Cerebellar nuclear complex (tissue), 1 donor: ENCODE results near the gene PARD3B.

ENCODE experiments used
- DNase-seq, 2 experiments: peaks; one replicate each; lab custom pipeline; 2025; lab: John Stamatoyannopoulos, UW

PARD3B gene

DNA sequence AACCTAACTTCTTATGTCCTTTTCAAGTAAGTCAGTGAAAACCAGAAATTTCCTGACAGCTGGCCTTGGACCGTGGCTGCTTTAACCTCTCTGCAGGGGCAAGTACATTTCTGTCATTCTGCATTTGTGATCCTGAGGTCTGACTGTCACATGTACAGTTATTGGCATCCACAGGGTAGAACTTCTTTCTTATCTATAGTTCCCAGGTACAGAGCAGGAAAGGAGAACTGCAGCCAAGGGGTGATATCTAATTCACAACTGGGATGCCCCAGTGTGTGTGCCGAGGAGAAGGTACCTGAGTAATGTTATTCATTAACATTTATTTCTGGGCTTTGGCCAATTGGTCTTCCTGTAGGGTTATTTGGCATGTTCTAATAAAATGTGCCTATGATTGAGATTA is 468.9 kb downstream of the PARD3B start:
- no peak for DNase-seq

DNA sequence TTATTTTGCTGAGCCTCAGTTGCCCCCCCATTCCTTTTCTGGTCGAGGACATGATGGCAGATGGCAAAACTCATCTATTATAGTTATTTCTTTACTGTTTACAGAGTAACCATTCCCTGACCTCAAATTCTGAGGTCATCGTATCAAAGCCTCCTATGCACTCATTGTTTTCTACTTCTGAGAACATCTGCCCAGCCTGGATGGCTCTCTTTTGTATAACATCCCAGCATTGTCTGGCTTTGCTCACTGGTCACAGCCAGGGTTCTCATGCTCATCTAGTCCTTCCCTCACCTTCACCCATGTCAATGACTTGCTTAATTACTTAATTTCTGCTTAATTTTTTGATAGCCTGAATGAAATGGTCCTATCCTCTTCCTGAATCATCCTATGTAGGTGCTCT is 472.1 kb downstream of the PARD3B start:
- no peak for DNase-seq

DNA sequence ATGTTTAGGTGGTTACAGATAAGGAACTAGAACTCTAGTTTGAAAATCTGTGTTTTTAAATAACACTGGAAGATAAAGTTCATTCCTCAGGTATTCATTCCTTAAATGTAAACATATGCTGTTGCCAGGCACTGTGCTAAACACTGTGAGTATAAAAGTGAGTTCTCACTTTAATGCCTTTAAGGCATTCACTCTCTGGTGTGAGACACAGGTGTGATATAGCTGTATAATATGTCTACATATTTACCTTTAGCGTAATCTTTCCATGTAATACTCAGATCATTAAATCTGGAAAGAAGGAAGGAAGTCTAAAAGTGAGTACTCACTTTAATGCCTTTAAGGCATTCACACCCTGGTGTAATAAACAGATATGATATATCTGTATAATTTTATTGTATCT is 472.6 kb downstream of the PARD3B start:
- DNase-seq, result no peak

DNA sequence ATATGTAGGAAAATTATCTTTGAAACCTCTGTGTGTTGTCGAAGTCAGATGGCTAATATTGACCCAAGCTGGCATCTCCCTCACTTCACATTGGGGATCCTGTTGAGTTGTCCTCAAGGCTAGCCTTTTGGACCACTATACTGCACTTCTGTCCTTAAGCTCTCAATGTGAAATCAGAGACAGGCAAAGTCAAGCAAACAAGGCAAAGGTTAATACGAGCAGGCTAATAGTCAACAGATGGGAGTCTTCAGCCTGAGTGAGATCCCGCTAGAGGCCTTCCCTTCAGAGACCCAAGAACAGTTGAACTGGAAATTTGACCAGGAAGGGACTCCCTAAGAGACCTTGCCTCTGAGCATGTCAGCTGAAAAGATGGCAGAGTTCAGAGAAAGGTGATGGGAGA is 475.4 kb downstream of the PARD3B start:
- DNase-seq, result no peak

DNA sequence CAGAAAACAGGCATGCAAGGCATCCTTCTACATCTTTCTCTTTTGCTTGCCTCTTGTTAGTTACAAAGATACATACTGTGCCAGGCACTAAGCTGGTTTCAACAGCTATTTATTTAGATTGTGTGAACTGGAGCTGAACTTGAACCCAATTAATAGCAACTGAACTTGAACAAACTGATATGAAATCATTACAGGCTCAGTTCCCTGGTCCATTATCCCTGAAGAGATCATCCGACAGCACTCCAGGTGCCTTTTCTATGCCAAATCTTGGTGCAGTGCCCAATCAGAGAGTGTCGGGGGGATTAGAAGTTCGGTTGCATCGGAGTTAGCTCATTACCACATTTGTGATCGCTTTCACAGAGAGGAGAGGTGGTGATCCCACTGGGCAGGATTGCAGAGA is 477.6 kb downstream of the PARD3B start:
- DNase-seq, result no peak

DNA sequence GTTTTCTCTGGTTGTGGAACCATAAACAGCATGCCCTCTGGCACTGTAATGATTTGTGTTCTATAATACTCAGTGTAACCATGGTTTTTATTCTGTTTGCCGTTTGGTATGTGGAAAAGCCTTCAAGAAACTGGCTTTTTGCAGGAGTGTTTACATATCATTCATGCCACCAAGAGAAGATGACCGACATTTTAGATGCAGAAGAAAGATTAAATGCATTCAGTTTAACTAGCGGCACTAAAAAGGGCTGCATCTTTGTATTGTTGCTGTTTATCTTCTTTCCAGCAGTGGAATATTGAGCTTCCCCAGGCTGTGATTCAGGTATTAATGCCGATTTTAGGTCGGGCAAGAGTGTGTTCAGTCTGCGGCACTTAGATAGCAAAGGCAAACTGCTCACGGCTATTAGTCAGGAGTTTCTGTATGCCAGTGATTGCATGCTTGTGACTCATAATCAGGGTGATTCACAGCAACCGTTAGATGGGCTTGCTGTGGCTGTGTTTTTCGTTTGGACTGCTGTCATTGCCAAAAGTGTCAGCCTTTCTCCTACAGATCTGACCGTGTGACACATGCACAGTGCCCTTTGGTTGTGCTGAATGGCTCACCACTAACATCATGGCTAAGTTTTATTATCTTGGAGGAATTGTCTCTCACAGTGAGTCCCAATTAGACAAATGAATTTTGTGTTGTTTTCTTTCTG is 479.7 kb downstream of the PARD3B start:
- DNase-seq, result no peak

DNA sequence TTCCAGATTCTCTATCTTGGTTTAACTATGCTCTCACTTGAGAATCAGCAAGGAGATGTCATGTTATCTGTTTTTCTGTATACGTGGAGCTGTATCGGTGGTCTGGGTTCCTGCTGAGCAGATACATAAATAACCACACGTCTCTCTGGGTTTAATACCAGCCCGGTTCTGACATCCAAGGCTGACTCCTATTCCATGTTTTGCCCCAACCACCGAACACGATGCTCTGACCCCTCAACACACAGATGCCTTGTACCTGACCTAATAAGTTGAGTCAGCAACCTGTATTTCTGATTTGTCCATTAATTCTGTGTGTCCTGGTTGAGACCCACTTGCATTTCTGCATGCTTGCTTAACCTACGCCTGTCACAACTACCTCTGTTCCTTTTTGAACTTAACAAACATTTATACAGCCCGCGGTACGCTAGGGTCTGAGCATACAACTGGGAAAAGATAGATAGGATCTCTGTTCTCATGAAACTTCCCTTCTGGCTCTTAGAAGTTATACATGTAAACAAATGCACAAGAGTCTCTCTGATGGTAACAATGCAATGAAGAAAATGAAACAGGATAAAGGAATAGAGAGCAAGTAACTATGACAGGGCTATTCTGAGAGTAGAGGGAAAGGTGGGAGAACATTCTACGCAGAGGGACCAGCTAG is 480.4 kb downstream of the PARD3B start:
- DNase-seq, result no peak

DNA sequence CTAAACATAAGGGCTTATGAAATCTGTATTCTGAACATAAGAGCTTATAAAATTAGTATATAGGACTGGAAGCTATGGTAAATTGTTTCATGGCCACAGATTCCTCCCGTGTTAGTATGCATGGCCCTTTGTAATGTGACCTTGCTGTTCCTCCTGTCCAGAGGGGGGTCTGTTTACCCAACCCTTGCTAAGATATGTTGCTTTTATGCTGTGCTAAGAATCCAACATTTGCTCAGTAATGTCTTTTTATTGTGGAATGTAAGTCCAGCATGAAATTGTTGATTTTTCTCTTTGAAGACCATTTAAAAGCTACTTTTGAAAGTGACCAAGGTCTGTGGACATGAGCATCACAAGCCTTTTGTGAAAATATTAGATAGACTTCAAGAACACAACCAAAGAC is 485.4 kb downstream of the PARD3B start:
- no peak for DNase-seq

DNA sequence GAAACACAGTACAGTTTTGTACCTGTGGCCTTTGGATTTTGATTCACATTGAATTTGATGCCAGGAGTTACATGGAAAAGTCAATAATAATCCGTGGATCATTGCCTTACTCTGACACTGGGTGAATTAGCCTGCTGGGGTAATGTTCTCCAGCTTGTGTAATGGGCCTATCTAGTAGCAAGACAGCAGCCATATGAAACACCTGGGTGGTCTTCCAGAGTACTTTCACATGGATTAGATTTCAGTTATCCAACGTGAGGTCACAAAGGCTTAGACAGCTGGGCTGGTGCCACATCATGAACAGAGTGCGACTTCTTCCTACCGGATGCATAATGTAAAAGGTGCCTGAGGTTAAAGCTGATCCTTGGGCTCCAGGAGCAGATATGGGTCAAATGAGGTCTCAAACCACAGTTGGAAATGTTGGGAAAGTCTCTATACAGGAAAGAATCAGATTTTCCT is 486.8 kb downstream of the PARD3B start:
- DNase-seq, result no peak

DNA sequence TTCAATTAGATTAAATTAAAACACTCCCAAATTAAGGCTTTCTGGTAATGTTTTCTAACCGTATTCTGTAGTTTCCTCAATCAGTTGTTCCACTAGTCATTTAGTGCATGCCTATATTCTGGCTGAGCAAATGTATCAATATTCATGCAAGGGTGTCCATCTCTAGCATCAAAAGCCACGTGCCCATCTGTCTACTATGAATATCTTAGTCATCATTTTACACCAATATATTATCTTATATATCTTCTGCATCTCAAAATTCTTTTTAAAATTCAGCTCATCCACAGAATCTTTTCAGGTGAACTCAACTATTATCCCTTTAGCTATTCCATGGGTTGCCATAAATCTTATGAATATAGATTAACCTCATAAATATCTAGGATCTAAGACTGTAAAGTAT is 488.2 kb downstream of the PARD3B start:
- DNase-seq, result no peak

DNA sequence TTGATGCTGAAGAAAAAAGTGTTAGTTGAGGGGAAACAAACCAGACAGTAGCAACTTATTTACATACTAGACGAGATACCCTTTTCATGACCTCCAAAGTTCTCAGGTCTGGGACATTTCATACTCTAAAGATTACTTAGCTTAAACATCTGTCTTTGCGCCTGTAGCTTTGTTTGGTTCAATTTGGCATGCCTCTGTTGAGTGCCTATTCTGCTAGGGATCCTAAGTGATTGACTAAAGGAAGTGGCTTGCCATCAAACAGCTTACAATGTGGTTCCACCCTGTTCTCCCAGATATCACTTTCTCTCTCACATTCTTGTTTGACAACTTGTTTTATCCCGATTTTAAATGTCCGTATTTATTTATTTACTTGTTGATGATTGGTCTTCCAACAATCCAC is 488.8 kb downstream of the PARD3B start:
- DNase-seq, result no peak

DNA sequence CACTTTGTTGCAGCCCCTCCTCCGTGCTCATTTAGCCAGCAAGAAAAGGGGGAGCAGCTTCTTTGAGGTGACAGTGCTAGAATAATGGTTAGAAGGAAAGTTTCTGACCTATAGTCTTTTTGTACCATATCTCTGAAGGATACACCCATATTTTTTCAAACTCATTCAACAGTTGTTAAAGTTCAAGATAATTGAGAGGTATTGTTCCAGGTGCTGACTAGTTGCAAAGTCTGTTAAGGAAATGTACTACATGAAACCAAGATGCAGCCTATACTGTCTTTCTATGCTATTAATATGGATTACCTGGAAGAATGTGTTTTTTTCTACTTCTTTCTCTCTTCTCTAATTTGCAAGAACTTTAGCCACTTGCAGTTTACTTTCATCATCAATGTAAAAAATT is 495.0 kb downstream of the PARD3B start:
- no peak for DNase-seq

DNA sequence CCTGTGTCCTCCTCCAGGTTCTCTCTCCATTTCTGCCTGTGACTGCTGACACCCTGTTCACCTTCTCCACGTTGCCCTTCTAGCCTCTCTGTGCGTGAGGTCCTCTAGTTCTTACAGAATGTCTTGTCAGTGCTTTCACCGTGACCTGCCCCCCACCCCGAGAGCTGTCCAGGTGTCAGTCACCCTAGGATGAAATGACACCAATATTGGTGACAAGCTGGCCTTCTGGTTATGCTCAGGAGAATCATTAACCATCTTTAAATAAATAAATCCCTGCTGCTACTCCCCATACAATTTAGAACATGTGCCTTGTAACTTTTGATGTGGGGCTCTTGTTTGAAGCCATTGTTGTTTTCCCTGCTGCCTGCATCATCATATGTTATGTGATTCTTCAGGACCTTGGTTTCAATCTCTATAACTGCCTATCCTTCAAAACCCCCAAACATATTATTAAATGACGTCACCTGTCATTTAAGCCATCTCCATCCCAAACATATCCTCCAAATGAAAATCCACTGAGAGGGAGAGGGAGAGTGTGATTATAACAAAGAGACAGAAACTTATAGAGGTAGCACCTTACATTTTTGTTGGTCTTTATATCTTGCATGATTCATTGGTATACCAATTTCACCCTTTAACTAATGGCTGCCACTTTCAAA is 496.3 kb downstream of the PARD3B start:
- no peak for DNase-seq

DNA sequence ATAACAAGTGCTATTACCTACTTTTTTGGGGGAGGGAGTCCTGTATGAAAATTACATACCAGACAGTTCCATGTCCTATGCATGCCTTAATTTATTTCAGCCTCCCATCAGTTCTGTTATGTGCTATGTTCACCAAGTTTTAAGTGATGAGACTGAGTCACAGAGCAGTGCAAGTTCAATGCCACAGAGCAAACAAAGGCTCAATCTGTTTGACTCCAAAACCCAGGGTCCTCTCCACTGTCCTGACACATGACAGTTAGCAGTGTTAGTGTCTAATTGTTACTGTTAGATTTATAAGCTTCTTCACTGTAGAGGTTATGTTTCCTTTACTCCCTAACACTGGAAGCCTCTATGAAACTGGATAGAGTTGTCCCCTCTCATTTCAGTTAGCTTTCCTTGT is 498.0 kb downstream of the PARD3B start:
- no peak for DNase-seq

DNA sequence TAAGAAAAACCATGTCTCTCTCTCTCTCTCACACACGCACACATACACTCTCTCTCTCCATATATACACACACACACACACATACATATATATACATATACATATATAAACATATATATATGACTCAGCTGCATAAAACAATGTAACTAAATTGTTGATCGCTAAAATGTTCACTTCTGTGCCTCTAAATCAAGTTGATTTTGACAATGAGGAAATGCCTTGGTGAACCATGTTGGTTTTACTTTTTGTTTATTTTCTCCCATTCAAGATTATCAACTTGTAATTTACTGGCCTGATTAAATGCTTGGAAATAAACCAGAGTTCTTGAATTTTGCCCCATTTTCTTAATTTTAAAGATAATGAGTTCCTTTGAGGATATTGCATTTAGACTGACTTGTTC is 500.4 kb downstream of the PARD3B start:
- no peak for DNase-seq

DNA sequence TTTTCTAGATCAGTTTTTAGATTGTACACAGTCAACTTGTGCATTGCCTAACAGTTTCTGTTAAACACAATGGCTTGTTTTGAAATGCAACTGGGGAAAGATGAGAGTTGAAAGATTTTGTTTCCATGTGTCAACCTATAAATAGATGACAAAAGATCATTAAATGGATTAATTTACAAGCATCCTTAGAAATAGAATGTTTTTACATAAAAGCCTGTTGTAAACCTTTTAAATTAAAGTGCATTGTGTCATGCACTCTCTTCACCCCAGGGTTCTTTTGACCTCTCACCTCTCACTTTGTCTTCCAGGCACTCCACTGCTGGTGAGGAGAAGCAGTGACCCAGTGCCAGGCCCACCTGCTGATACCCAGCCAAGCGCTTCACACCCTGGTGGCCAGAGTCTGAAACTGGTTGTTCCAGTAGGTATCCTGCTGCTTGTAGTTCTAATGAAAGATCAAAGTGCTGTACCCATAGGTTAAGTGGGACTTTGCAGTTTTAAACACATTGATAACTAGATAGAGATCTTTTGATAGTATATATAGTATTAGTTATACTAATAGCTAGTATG is 502.1 kb downstream of the PARD3B start:
- no peak for DNase-seq

DNA sequence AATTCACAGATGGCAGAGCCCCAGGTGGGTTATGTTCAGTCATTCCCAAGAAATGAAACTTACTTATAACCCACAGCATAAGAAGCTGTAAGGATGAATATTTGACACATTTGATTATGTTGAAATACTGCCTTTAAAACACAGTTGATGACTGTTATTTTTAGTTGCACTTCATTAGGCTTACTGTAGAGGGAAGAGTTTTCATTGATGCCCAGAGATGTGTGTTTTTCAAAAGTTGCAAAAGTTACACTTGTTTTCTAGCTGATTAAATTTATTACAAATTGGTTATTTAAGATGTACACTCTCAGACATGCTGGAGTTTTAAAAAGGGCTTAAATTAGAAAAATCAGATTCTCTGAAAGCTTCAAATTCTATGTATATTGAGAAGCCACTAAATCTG is 506.1 kb downstream of the PARD3B start:
- no peak for DNase-seq

DNA sequence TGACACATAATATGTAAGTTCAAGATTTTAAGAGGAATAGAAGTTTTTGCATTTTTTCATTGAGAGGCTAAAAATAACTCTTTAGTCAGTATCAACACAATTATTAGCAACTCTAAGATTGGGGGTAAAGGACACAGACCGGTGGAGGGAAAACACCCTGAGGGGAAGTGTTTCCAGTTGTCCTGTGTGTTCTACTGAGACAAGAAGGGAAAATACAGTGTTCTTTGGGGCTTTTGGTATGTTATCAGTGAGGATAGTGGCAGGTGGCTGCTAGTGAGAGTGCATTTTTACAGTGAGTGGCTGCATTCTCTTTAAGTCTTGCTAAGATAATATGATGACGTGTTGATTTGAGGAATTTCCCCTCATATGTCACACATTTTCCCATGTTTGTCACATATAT is 507.5 kb downstream of the PARD3B start:
- no peak for DNase-seq

DNA sequence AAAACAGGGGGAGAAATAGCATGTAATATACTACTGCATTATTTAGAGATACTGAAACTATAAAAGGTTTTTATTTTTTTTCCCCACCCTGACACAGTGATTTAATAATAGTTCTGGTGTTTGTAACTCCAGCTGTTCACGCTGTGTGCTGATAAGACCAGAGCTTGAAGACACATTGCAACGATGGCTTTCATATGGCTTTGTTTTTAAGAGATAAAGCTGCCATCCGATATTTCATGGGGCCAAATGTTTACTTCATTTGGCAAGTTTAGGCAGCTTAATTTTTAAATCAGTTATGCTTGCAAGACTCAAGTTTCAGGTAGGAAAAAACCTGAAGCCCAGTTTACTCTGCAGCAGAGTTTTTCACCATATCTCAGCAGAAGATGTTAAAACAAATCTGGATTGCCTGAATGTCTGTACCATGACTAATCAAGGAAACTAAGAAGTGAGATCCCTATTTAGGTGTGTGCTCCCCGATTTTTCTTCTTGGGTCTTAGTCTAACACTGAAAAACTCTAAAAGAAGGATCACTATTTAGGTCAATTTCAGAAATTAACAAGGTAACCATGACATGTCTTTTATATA is 508.6 kb downstream of the PARD3B start:
- no peak for DNase-seq

DNA sequence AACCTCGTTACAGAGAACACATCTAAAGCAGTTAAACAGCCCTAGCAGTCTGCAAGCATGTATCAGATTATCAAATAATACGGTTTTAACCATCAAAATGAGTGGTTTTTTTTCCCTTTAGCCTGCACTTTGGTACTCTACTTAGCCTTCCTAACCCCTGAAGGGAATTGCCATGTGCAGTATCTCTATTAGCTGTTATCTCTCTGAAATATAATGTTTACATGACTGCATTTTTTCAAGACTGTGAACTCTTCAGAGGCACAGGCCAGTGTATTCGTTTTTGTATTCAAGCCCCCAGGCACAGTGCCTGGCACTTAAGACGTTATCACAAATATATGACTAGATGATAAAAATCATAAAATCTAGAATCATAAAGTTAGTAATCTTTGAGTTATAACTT is 509.5 kb downstream of the PARD3B start:
- no peak for DNase-seq

DNA sequence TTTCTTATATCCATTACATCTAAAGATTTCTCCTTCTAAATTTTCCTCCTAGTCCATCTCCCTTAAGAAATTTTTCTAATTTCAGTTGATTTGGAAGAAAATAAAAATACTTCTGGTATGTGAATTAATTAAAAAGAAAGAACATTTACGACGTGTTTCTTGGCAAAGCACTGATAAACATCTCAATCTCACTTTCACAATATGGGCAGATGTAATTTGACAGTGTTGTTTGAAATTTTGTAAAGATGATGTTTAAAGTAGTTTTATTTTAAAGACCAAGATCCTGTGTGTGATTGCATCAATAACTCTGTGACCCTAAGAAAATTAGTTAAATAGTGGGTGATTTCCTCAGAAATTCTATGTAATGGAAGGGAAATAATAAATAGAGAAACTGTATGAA is 510.0 kb downstream of the PARD3B start:
- DNase-seq, result no peak

DNA sequence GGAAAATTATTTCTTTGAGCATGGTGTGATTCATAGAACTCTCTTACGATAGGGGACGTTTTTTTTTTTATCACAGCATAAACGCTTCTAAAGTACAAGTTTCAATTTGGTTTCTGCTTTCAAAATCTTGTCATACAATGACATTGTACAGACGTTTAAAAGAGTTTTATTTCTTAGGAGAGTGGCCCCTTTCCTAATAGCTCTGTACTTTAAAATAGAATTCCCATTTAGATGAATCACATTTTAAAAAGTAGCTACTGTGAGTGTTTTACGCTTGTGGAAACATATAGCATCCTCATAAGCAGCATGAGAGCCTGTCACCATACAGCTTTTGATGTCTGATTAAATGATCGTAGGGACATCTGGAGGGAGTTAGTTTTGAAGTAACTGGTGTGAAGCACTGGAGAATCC is 510.9 kb downstream of the PARD3B start:
- DNase-seq, result no peak

DNA sequence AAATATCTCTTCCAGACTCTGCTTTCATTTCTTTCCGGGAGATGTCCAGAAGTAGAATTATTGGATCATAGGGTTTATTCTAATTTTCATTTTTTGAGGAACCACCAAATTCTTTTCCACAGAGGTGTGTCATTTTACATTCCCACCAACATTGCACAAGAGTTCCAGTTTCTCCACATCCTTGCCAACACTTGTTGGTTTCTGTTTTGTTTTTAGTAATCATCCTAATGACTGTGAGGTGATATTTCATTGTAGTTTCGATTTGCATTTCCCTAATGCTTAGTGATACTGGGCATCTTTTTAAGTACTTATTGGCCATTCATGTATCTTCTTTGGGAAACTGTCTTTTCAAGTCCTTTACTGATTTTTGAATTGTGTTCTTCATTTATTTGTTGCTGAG is 513.1 kb downstream of the PARD3B start:
- no peak for DNase-seq
